DMS 273 treated with DMSO at 0.1 percent for 48 hours (cell line): ENCODE measurements around the gene PCSK6.
"Not testable (repeated sequence)": the region's sequence is repeated elsewhere in the genome, so short reads cannot be mapped to it uniquely, and the experiment has no call there.

Source experiments
- DNase-seq: peaks from one replicate; lab custom pipeline; 2025; lab: John Stamatoyannopoulos, UW

The PCSK6 gene

GRCh38 chr15:101376615-101377395 is 112.7 kb downstream of the PCSK6 start:
- DNase-seq: no peak

DNA sequence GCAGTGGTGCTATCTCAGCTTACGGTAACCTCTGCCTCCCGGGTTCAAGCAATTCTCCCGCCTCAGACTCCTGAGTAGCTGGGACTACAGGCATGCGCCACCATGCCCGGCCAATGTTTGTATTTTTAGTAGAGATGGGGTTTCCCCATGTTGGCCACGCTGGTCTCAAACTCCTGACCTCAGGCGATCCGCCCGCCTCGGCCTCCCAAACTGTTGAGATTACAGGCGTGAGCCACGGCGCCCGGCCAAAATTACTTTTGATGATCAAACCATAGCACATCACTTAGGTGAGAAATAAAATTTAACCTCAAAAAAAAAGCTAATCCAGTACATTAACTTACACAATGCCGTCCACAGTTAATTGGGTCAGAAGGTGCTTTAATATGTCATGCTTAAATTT is 114.5 kb downstream of the PCSK6 start:
- DNase-seq: not testable (repeated sequence)

- no peak for DNase-seq
Observed at GRCh38 chr15:101374326-101374725, 115.2 kb downstream of the PCSK6 start.

GRCh38 chr15:101373577-101373976 is 115.9 kb downstream of the PCSK6 start:
- no peak for DNase-seq

DNA sequence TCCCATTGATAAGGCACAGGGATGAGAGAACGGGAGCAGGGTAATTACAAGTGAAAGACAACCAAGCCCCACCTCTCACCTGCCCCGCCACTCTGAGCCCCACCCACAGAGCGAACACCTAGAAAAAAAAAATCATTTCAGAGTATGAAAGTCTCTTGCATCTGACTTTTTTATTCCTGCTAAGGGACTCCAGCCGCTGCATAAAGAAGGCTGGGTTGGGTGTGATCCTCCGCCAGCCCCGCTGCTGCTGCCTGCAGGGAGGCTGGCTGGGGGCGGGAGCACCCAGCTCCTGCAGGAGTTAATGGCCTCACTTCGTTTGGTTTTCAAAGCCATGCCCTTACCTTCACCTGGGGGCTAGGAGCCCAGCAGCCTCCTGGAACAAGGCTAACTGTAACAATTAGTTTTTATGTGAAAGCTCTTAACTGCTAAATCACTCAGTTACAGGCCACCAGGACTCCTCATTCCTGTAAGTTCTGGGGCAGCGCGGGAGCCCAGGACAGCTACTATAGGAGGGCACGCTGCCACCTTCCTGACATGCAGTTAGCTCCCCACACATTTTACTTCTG is 116.5 kb downstream of the PCSK6 start:
- DNase-seq: no peak

- no peak for DNase-seq
Observed at GRCh38 chr15:101372149-101372577, 117.3 kb downstream of the PCSK6 start.

GRCh38 chr15:101371519-101371918 is 118.0 kb downstream of the PCSK6 start:
- DNase-seq: no peak

- no peak for DNase-seq
Observed at GRCh38 chr15:101371081-101371480, 118.4 kb downstream of the PCSK6 start.

GRCh38 chr15:101370330-101371024 is 119.0 kb downstream of the PCSK6 start:
- no peak for DNase-seq

- DNase-seq: no peak
Observed at GRCh38 chr15:101369676-101370075, 119.8 kb downstream of the PCSK6 start.

DNA sequence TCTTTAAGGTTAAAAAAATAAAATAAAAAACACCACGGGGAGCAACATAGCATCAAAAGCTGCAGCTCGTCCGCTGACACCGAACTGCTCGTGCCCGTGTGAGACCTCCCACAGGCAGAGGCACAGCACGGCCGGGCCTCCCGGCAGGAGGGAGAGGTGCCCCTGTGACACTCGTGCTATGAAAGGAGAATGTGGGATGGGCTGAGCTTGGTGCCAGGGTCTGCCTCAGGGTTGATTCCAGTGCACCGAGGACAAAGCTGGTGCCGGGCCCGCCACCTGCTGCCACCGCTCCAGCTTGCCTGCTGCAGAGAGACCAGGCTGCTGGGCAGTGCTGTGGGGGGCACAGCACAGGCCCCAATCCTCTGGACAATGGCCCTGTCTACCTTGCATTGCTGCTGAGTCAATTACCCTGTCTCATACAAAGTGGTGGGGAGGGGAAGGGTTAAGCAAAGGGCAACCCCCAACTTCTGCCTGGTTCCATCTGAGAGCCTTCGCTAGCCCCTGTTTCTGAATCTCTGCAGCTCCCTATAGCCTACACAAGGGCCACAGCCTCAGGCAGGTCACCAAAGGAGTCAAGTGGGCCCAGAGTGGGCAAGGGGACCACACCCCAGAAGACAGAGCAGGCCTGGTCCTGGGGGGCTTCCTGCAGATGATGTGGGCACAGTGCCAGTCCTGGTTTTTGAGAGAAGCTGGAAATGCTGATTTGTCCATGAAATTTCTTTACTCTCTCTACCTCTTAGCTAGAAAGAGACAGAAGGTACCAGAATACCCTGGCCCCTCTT is 120.5 kb downstream of the PCSK6 start:
- DNase-seq: no peak

- DNase-seq: no peak
Observed at GRCh38 chr15:101368086-101368780, 121.3 kb downstream of the PCSK6 start.

GRCh38 chr15:101366853-101367252 is 122.7 kb downstream of the PCSK6 start:
- DNase-seq: no peak

DNA sequence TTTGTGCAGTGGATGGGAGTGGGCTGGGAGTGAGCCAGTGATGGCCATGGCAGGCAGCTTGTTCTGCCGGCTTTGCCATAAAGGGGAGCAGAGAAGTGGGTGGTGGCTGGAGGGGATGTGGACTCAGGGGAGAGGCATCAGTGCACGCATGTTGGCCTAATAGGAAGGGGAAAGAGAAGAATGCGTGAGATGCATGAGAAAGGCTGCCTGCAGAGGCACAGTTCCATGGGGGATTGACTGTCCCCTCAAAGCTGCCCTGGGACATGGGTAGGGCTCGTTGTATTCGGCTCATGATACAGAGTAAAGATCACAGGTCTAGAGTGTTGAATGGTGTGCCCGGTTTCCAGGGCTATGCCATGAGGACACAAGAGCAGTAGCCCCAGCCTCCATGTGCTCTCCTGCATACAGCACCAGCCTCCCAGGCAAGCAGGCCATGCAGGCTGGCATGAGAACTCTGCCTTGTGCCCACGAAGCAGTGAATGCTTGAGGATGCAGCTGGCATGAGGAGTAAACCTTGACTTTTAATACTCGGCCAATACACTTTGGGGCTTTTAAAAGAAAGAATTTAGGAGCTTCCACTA is 126.4 kb downstream of the PCSK6 start:
- no peak for DNase-seq

- DNase-seq: no peak
Observed at GRCh38 chr15:101362359-101362758, 127.1 kb downstream of the PCSK6 start.

DNA sequence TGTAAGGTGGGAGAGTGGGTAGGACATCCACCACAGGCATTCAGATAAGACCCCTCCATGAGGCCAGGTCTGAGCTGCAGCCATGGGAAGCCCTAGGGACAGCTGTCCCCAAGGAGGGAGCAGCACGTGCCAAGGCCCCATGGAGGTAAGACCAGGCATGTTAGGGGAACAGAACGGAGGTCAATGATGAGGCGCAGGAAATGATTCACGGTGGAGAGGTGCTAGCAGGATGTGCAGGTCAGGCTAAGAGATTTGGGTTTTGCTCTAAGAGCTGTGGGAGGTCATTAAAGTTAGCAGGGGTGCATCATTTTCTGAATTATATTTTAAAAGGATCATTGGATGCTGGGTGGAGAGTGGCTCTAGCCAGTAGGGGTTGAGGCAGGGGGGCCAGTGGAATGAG is 128.1 kb downstream of the PCSK6 start:
- DNase-seq: no peak

- DNase-seq: no peak
Observed at GRCh38 chr15:101359365-101359947, 130.1 kb downstream of the PCSK6 start.

DNA sequence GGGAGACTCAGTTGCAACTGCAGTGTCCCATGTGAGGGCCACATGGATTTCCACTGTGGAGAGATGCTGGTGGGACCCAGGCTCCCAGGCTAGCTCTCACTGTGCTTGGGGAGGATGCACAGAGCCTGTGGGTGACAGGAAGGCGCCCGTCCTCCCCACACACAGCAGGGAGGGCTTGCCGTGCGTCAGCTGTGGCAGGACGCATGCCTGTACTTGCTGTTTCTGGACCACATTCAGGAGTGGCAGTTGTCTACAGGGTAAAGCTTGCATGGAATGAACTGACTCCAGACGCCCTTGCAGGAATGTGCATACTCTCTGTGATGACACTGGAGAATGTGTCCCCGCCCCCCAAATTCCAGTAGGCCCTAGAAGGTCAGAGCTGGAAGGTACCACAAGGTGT is 130.6 kb downstream of the PCSK6 start:
- no peak for DNase-seq

- DNase-seq: no peak
Observed at GRCh38 chr15:101357885-101358284, 131.6 kb downstream of the PCSK6 start.

- no peak for DNase-seq
Observed at GRCh38 chr15:101357333-101357732, 132.2 kb downstream of the PCSK6 start.
